ENCODE measurements around the gene PRRC2B. TPM values are rescaled to one million over a fixed set of nuclear protein-coding genes. Genes with fewer than 3 reads are reported as not detected.
"Not testable (repeated sequence)": the region's sequence is repeated elsewhere in the genome, so short reads cannot be mapped to it uniquely, and the experiment has no call there.

The PRRC2B gene
- total RNA-seq, 2 experiments from 2014 or later: 215 to 216 TPM

DNA sequence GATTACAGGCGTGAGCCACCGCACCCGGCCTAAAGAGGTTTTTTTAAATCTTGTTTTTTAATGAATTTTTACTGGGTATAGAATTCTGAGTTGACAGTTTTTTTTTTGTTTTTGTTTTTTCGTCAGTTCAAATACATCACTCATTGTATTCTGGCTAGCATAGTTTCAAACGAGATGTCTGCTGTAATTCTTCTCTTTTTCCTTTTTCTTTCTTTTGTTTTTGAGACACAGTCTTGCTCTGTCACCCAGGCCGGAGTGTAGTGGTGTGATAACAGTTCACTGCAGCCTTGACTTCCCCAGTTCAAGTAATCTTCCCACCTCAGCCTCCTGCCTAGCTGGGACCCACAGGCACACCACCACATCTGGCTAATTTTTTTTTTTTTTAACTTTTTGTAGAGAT, 149.3 kb downstream of the PRRC2B start:
- H3K36me3 Mint-ChIP-seq (ENCODE audit: low read depth): peaks cover 22% of the 10 kb centered on the region
- ATAC-seq (no peak), DNase-seq (no peak)
- ChIA-PET POLR2A (no interaction called here), CTCF (no interaction called here)
- peaks cover 21% of the 10 kb centered on the region for H3K9me3 Mint-ChIP-seq (ENCODE audit: insufficient read depth)
- H3K27ac Mint-ChIP-seq: no peak overlapping the region
- H3K4me1 Mint-ChIP-seq (ENCODE audit: low read depth): peaks cover 19% of the 10 kb centered on the region
- H3K4me3 Mint-ChIP-seq: no peak overlapping the region
- H3K27me3 Mint-ChIP-seq (ENCODE audit: low read depth): peaks cover 36% of the 10 kb centered on the region

GRCh38 chr9:131545003-131545785, 151.3 kb downstream of the PRRC2B start, which contains the start of gene PRRT1B:
Gene PRRT1B, plus strand, starts transcription at chr9:131545523. Its CDS starts 93 bp downstream, at chr9:131545616.
- ChIA-PET CTCF (interaction anchor here (0.7 kb wide), 1 partner anchor 182 kb away, joined by 3 read pairs; no protein-coding TSS in a partner anchor), POLR2A (no interaction called here)
- H3K27me3 Mint-ChIP-seq (ENCODE audit: low read depth): peaks cover 57% of the 10 kb centered on the region
- peaks cover 22% of the 10 kb centered on the region for H3K9me3 Mint-ChIP-seq (ENCODE audit: insufficient read depth)
- H3K36me3 Mint-ChIP-seq (ENCODE audit: low read depth): peaks cover 22% of the 10 kb centered on the region
- ATAC-seq (no peak), DNase-seq (no peak)
- H3K4me1 Mint-ChIP-seq (ENCODE audit: low read depth): peaks cover 9% of the 10 kb centered on the region
- no peak within 1 kb of the TSS for H3K4me3 Mint-ChIP-seq
- H3K27ac Mint-ChIP-seq: no peak within 1 kb of the TSS

- Mint-ChIP-seq H3K27me3 (ENCODE audit: low read depth) (peaks cover 62% of the 10 kb centered on the region), H3K4me3 (no peak overlapping the region), H3K27ac (no peak overlapping the region), H3K4me1 (ENCODE audit: low read depth) (peaks cover 6% of the 10 kb centered on the region), H3K36me3 (ENCODE audit: low read depth) (peaks cover 22% of the 10 kb centered on the region), H3K9me3 (ENCODE audit: insufficient read depth) (peaks cover 22% of the 10 kb centered on the region)
- no peak for ATAC-seq
- CTCF ChIA-PET: interaction anchor here (0.7 kb wide), 1 partner anchor 182 kb away, joined by 3 read pairs; no protein-coding TSS in a partner anchor
- POLR2A ChIA-PET: interaction anchor here (1.1 kb wide), 1 partner anchor 33 kb away, joined by 3 read pairs; no protein-coding TSS in a partner anchor
- DNase-seq: no peak
These were observed 152.0 kb downstream of the PRRC2B start for GRCh38 chr9:131545786-131546335.

- CTCF ChIA-PET: no interaction called here
- Mint-ChIP-seq H3K4me1 (ENCODE audit: low read depth) (peaks cover 6% of the 10 kb centered on the region), H3K36me3 (ENCODE audit: low read depth) (peaks cover 22% of the 10 kb centered on the region), H3K27me3 (ENCODE audit: low read depth) (peaks cover 62% of the 10 kb centered on the region), H3K4me3 (peak overlapping the region; percentile 62), H3K27ac (no peak overlapping the region), H3K9me3 (ENCODE audit: insufficient read depth) (peaks cover 22% of the 10 kb centered on the region)
- POLR2A ChIA-PET: interaction anchor here (1.1 kb wide), 1 partner anchor 32 kb away, joined by 3 read pairs; no protein-coding TSS in a partner anchor
- DNase-seq (no peak), ATAC-seq (peak; percentile 27)
These were observed 152.6 kb downstream of the PRRC2B start for GRCh38 chr9:131546336-131547084.

DNA sequence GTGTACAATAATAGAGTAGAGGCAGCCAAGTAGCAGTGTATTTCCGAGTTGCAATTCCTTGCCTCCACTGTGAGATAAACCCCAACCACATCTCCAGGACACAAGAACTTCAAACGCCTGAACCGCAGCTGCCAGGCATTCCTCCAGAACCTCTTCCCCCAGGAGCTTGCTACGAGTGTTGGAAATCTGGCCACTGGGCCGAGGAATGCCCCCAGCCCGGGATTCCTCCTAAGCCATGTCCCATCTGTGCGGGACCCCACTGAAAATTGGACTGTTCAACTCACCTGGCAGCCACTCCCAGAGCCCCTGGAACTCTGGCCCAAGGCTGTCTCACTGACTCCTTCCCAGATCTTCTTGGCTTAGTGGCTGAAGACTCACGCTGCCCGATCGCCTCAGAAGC, 155.3 kb downstream of the PRRC2B start:
- Mint-ChIP-seq H3K27me3 (ENCODE audit: low read depth) (peaks cover 73% of the 10 kb centered on the region), H3K36me3 (ENCODE audit: low read depth) (peaks cover 11% of the 10 kb centered on the region)
- POLR2A ChIA-PET; H3K9me3 Mint-ChIP-seq (ENCODE audit: insufficient read depth); H3K4me1 Mint-ChIP-seq (ENCODE audit: low read depth); ATAC-seq; H3K27ac Mint-ChIP-seq; CTCF ChIA-PET; H3K4me3 Mint-ChIP-seq; DNase-seq: not testable (repeated sequence)

Other genes starting within 250 kb of the PRRC2B start
- 100 to 1,000 TPM in 1 of 2 experiments, 10 to 100 TPM in 1; 99.2 to 101 TPM for gene FAM78A, start 117.6 kb upstream of the PRRC2B start, total RNA-seq
- gene PLPP7, start 104.4 kb upstream of the PRRC2B start, total RNA-seq: under 1 TPM in 1 of 2 experiments, not detected in 1; 0.21 TPM
- 10 to 100 TPM; 34.4 to 39.2 TPM for gene POMT1, start 108.8 kb downstream of the PRRC2B start, total RNA-seq
- 10 to 100 TPM; 35.8 to 36.6 TPM for gene UCK1, start 137.2 kb downstream of the PRRC2B start, total RNA-seq
- gene PRRT1B, start 151.4 kb downstream of the PRRC2B start, total RNA-seq: not detected

Measured in activated CD8-positive, alpha-beta T cell treated with anti-CD3 and anti-CD28 coated beads, Interleukin-2, amount 10 ng/mL, durations not matched to agents 7 days and 5 days (primary cell).